ENCODE results near the gene PHLDB1.

PHLDB1 gene

DNA sequence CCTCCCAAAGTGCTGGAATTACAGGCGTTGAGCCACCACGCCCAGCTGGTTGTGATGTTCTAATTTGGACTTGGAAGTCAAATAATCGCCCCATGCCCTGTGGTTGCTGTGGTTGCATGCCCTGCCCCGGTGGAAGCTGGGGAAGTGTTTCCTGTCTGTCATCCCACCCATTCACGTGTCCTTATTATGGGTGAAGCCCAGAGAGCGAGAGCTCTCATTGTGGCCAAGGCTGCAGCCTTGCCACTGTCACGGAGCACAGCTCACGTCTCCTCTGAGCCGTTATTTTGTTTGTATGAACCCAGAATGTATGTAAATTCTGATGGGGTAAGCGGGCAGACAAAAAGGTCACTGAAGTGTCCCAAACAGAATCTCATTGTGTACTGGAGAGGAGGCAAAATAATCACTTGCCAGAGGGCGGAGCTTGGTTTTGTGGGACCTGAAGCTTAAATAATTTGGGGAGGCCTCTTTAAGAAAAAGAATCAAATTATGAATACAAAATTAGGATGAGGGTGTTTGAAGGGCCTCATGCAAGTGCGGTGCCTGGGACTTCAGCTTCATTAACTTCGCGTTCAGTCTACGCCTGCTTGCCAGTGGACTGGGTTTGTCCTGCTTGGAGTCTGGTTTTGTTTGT is 97.8 kb downstream of the PHLDB1 start:
- Histone ChIP-seq H3K9me2 (ENCODE audit: low read depth, low read length) (no peaks in the 10 kb centered on the region), H3K4me2 (ENCODE audit: low read length) (peak overlapping the region; percentile 22), H2AFZ (ENCODE audit: low read length) (no peak overlapping the region), H3K9me3 (ENCODE audit: low read length) (no peaks in the 10 kb centered on the region), H3K27me3 (ENCODE audit: insufficient read depth, low read length) (no peaks in the 10 kb centered on the region), H3F3A (ENCODE audit: insufficient read depth, low read length) (no peaks in the 10 kb centered on the region), H3K79me2 (ENCODE audit: insufficient read depth, low read length) (no peaks in the 10 kb centered on the region), H4K20me1 (ENCODE audit: insufficient read depth, low read length) (no peaks in the 10 kb centered on the region), H3K27ac (ENCODE audit: low read depth, low read length, poor library complexity, severe bottlenecking) (peak overlapping the region; percentile 71), H3K36me3 (ENCODE audit: insufficient read depth, low read length) (no peaks in the 10 kb centered on the region), H3K4me1 (ENCODE audit: insufficient read depth, low read length, severe bottlenecking) (peaks cover 33% of the 10 kb centered on the region), H3K4me3 (ENCODE audit: low read depth, low read length, poor library complexity, severe bottlenecking) (peak overlapping the region; percentile 30), H3K9ac (ENCODE audit: low read length) (no peak overlapping the region; the same call in 1 of the 2 replicates)
- TF ChIP-seq, protein P1, sequence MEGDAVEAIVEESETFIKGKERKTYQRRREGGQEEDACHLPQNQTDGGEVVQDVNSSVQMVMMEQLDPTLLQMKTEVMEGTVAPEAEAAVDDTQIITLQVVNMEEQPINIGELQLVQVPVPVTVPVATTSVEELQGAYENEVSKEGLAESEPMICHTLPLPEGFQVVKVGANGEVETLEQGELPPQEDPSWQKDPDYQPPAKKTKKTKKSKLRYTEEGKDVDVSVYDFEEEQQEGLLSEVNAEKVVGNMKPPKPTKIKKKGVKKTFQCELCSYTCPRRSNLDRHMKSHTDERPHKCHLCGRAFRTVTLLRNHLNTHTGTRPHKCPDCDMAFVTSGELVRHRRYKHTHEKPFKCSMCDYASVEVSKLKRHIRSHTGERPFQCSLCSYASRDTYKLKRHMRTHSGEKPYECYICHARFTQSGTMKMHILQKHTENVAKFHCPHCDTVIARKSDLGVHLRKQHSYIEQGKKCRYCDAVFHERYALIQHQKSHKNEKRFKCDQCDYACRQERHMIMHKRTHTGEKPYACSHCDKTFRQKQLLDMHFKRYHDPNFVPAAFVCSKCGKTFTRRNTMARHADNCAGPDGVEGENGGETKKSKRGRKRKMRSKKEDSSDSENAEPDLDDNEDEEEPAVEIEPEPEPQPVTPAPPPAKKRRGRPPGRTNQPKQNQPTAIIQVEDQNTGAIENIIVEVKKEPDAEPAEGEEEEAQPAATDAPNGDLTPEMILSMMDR (IDR thresholded peaks at IDR 0.05; ENCODE audit: low read length): no peak
- no peak for TF ChIP-seq EZH2 (IDR thresholded peaks at IDR 0.05; ENCODE audit: borderline replicate concordance, low read length)

- no peaks in the 10 kb centered on the region for H3K36me3 ChIP-seq (ENCODE audit: insufficient read depth, low read length)
- H3K9me3 ChIP-seq (ENCODE audit: low read length): no peaks in the 10 kb centered on the region
- peak overlapping the region; percentile 30 for H3K4me3 ChIP-seq (ENCODE audit: low read depth, low read length, poor library complexity, severe bottlenecking)
- no peaks in the 10 kb centered on the region for H3K9me2 ChIP-seq (ENCODE audit: low read depth, low read length)
- no peaks in the 10 kb centered on the region for H3K79me2 ChIP-seq (ENCODE audit: insufficient read depth, low read length)
- H3K27ac ChIP-seq (ENCODE audit: low read depth, low read length, poor library complexity, severe bottlenecking): peak overlapping the region; percentile 71
- no peaks in the 10 kb centered on the region for H3K27me3 ChIP-seq (ENCODE audit: insufficient read depth, low read length)
- no peaks in the 10 kb centered on the region for H4K20me1 ChIP-seq (ENCODE audit: insufficient read depth, low read length)
- no peak overlapping the region; the same call in 1 of the 2 replicates for H3K9ac ChIP-seq (ENCODE audit: low read length)
- H3K4me1 ChIP-seq (ENCODE audit: insufficient read depth, low read length, severe bottlenecking): peaks cover 33% of the 10 kb centered on the region
- peak overlapping the region; percentile 22 for H3K4me2 ChIP-seq (ENCODE audit: low read length)
- TF ChIP-seq, protein P1 (IDR thresholded peaks at IDR 0.05; ENCODE audit: low read length): no peak
- no peak for TF ChIP-seq EZH2 (IDR thresholded peaks at IDR 0.05; ENCODE audit: borderline replicate concordance, low read length)
- no peaks in the 10 kb centered on the region for H3F3A ChIP-seq (ENCODE audit: insufficient read depth, low read length)
- H2AFZ ChIP-seq (ENCODE audit: low read length): no peak overlapping the region
Measured at GRCh38 chr11:118705791-118706545, 98.6 kb downstream of the PHLDB1 start.

DNA sequence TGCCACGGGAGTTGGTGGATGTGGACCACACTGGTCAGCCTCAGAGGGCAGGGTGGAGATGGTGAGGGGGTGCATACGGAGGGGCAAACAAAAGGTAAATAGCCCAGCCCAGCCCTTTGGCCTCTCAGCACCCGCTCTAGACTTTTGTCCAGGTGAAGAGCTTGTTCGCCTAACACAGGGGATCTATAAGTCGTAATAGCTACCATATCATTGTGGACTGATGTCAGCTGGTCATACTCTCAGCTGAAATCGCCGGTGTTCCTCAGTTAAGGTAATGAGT is 99.1 kb downstream of the PHLDB1 start:
- Histone ChIP-seq H3K9ac (ENCODE audit: low read length) (no peak overlapping the region), H3F3A (ENCODE audit: insufficient read depth, low read length) (no peaks in the 10 kb centered on the region), H3K4me2 (ENCODE audit: low read length) (no peak overlapping the region), H3K4me3 (ENCODE audit: low read depth, low read length, poor library complexity, severe bottlenecking) (no peak overlapping the region), H3K9me2 (ENCODE audit: low read depth, low read length) (no peaks in the 10 kb centered on the region), H3K4me1 (ENCODE audit: insufficient read depth, low read length, severe bottlenecking) (peaks cover 33% of the 10 kb centered on the region), H3K79me2 (ENCODE audit: insufficient read depth, low read length) (no peaks in the 10 kb centered on the region), H4K20me1 (ENCODE audit: insufficient read depth, low read length) (no peaks in the 10 kb centered on the region), H3K27me3 (ENCODE audit: insufficient read depth, low read length) (no peaks in the 10 kb centered on the region), H3K9me3 (ENCODE audit: low read length) (no peaks in the 10 kb centered on the region), H3K36me3 (ENCODE audit: insufficient read depth, low read length) (no peaks in the 10 kb centered on the region), H2AFZ (ENCODE audit: low read length) (no peak overlapping the region), H3K27ac (ENCODE audit: low read depth, low read length, poor library complexity, severe bottlenecking) (no peak overlapping the region)
- TF ChIP-seq EZH2 (IDR thresholded peaks at IDR 0.05; ENCODE audit: borderline replicate concordance, low read length): no peak
- TF ChIP-seq, protein P1 (IDR thresholded peaks at IDR 0.05; ENCODE audit: low read length): no peak

Measured in OCI-LY1 (cell line).